OCI-LY1 (cell line): ENCODE data around the gene CNTN2.

Experiments used
- H2AFZ ChIP-seq: fragments of 200-600 bp; sonication (generic), shearing (Covaris generic); 2 replicates; pipeline ENCODE4 v1.6.0; 2014; ENCODE audit warnings: antibody characterized with exemption, mild to moderate bottlenecking, low read length
- H3F3A ChIP-seq: fragments of 200-600 bp; sonication (generic), shearing (Covaris generic); 2 replicates; pipeline ENCODE4 v1.6.0; 2014; ENCODE audit warnings: mild to moderate bottlenecking, antibody characterized with exemption, low read length, moderate library complexity; ENCODE audit not compliant: insufficient read depth
- H3K27ac ChIP-seq: fragments of 200-600 bp; sonication (generic); 2 replicates; pipeline ENCODE4 v1.5.1; 2014; ENCODE audit warnings: low read length, mixed run types, mild to moderate bottlenecking, low read depth; ENCODE audit not compliant: poor library complexity, severe bottlenecking
- H3K27me3 ChIP-seq: fragments of 200-600 bp; sonication (generic); 2 replicates; pipeline ENCODE4 v1.6.0; 2014; ENCODE audit warnings: antibody characterized with exemption, mild to moderate bottlenecking, low read length, moderate library complexity; ENCODE audit not compliant: insufficient read depth
- H3K36me3 ChIP-seq: fragments of 200-600 bp; sonication (generic); 2 replicates; pipeline ENCODE4 v1.6.1; 2014; ENCODE audit warnings: mild to moderate bottlenecking, antibody characterized with exemption, low read length, moderate library complexity, mixed read lengths; ENCODE audit not compliant: insufficient read depth
- H3K4me1 ChIP-seq: fragments of 200-600 bp; sonication (generic); 2 replicates; pipeline ENCODE4 v1.5.1; 2014; ENCODE audit warnings: mild to moderate bottlenecking, low read length, moderate library complexity; ENCODE audit not compliant: insufficient read depth, severe bottlenecking
- H3K4me2 ChIP-seq: fragments of 200-600 bp; sonication (generic), shearing (Covaris generic); 2 replicates; pipeline ENCODE4 v1.6.1; 2014; ENCODE audit warnings: low read length
- H3K4me3 ChIP-seq: fragments of 200-600 bp; sonication (generic); 2 replicates; pipeline ENCODE4 v1.5.1; 2014; ENCODE audit warnings: low read length, low read depth, mild to moderate bottlenecking, mixed read lengths; ENCODE audit not compliant: poor library complexity, severe bottlenecking
- H3K79me2 ChIP-seq: fragments of 200-600 bp; shearing (Covaris generic); 2 replicates; pipeline ENCODE4 v1.6.1; 2016; ENCODE audit warnings: mixed run types, low read length, mixed read lengths; ENCODE audit not compliant: insufficient read depth
- H3K9ac ChIP-seq: fragments of 200-600 bp; sonication (generic), shearing (Covaris generic); 2 replicates; pipeline ENCODE4 v1.6.1; 2014; ENCODE audit warnings: mild to moderate bottlenecking, low read length, mixed read lengths
- H3K9me2 ChIP-seq: fragments of 200-600 bp; sonication (generic), shearing (Covaris generic); 2 replicates; pipeline ENCODE4 v1.6.1; 2014; ENCODE audit warnings: low read depth, mild to moderate bottlenecking, low read length, mixed read lengths
- H3K9me3 ChIP-seq: fragments of 200-600 bp; shearing (Covaris generic); 2 replicates; pipeline ENCODE4 v1.6.1; 2014; ENCODE audit warnings: low read length, mixed read lengths
- H4K20me1 ChIP-seq: fragments of 200-600 bp; sonication (generic), shearing (Covaris generic); 2 replicates; pipeline ENCODE4 v1.6.0; 2016; ENCODE audit warnings: mild to moderate bottlenecking, low read length; ENCODE audit not compliant: insufficient read depth
- CTCF ChIP-seq: fragments of 200-600 bp; sonication (generic), shearing (Covaris generic); IDR thresholded peaks from 2 replicates; pipeline ENCODE4 v1.5.1; 2017; ENCODE audit warnings: mild to moderate bottlenecking, antibody characterized with exemption, low read length, moderate library complexity, mixed read lengths
- EZH2 ChIP-seq: fragments of 200-600 bp; sonication (generic), shearing (Covaris generic); IDR thresholded peaks from 2 replicates; pipeline ENCODE4 v1.8.0; 2017; ENCODE audit warnings: borderline replicate concordance, mixed run types, mild to moderate bottlenecking, antibody characterized with exemption, low read length, moderate library complexity, mixed read lengths

The CNTN2 gene

GRCh38 chr1:205047764-205048231, 4.8 kb downstream of the CNTN2 start:
- Histone ChIP-seq H3K9ac (no peak overlapping the region), H2AFZ (no peak overlapping the region), H3K4me1 (no peaks in the 10 kb centered on the region), H3K9me3 (no peaks in the 10 kb centered on the region), H3K9me2 (no peaks in the 10 kb centered on the region), H3K27me3 (no peaks in the 10 kb centered on the region), H3K4me2 (no peak overlapping the region), H3K27ac (no peak overlapping the region), H4K20me1 (no peaks in the 10 kb centered on the region), H3K79me2 (no peaks in the 10 kb centered on the region), H3F3A (no peaks in the 10 kb centered on the region), H3K4me3 (no peak overlapping the region), H3K36me3 (no peaks in the 10 kb centered on the region)
- TF ChIP-seq CTCF (no peak), EZH2 (no peak)

GRCh38 chr1:205048382-205048781, 5.4 kb downstream of the CNTN2 start:
- Histone ChIP-seq H3K9me2 (no peaks in the 10 kb centered on the region), H2AFZ (no peak overlapping the region), H3K27ac (no peak overlapping the region), H3K4me2 (no peak overlapping the region), H3K9ac (no peak overlapping the region), H3K4me1 (no peaks in the 10 kb centered on the region), H3K27me3 (no peaks in the 10 kb centered on the region), H4K20me1 (no peaks in the 10 kb centered on the region), H3K9me3 (no peaks in the 10 kb centered on the region), H3K36me3 (no peaks in the 10 kb centered on the region), H3K4me3 (no peak overlapping the region), H3F3A (no peaks in the 10 kb centered on the region), H3K79me2 (no peaks in the 10 kb centered on the region)
- TF ChIP-seq EZH2 = no peak
- no peak for TF ChIP-seq CTCF

- H3F3A ChIP-seq = no peaks in the 10 kb centered on the region
- H2AFZ ChIP-seq = no peak overlapping the region
- H3K79me2 ChIP-seq = no peaks in the 10 kb centered on the region
- H3K9me2 ChIP-seq = no peaks in the 10 kb centered on the region
- no peak overlapping the region for H3K27ac ChIP-seq
- no peak overlapping the region for H3K4me2 ChIP-seq
- H3K9ac ChIP-seq = no peak overlapping the region
- no peaks in the 10 kb centered on the region for H3K27me3 ChIP-seq
- no peaks in the 10 kb centered on the region for H4K20me1 ChIP-seq
- TF ChIP-seq CTCF (no peak), EZH2 (no peak)
- H3K9me3 ChIP-seq = no peaks in the 10 kb centered on the region
- no peaks in the 10 kb centered on the region for H3K4me1 ChIP-seq
- no peak overlapping the region for H3K4me3 ChIP-seq
- no peaks in the 10 kb centered on the region for H3K36me3 ChIP-seq
These were observed 6.5 kb downstream of the CNTN2 start for GRCh38 chr1:205049479-205049878.
